ENCODE measurements around the gene QSOX2. TPM values are rescaled to one million over a fixed set of nuclear protein-coding genes. Genes with fewer than 3 reads are reported as not detected.

The QSOX2 gene
- total and polyA plus RNA-seq, 10 donors = 12.3 to 20.3 (median 16.9) TPM

- TF ChIP-seq CTCF (IDR thresholded peaks at IDR 0.05 in 8 of 11, conservative IDR thresholded peaks at IDR 0.05 in 3 of 11) (no peak), POLR2A (IDR thresholded peaks at IDR 0.05) (no peak), POLR2AphosphoS5 (IDR thresholded peaks at IDR 0.05) (no peak)
- DNase-seq = no peak
- 75 to 95% (median 78%) methylated on average over 10 to 12 of the region's 12 CpGs for WGBS, 5 donors
- intact Hi-C loops (cut with DNase I; ENCODE audit: low total_unique reads) = no loop called here
- H3K27me3 ChIP-seq (replicated peaks in 1 of 7) = peaks cover 0 to 36% (median 0%) of the 10 kb centered on the region in 7 donors
- H3K4me1 ChIP-seq = peaks cover 0 to 8% (median 0%) of the 10 kb centered on the region in 6 donors
- no peak overlapping the region for H3K4me3 ChIP-seq
- no peaks in the 10 kb centered on the region for H3K36me3 ChIP-seq
- H3K9me3 ChIP-seq = peaks cover 0 to 9% (median 7%) of the 10 kb centered on the region in 8 donors
- H3K27ac ChIP-seq = no peak overlapping the region
Observed at GRCh38 chr9:136160381-136160841, 85.2 kb downstream of the QSOX2 start.

GRCh38 chr9:136159851-136160250 lies 85.8 kb downstream of the QSOX2 start:
- intact Hi-C loops (cut with DNase I; ENCODE audit: low total_unique reads) = no loop called here
- Histone ChIP-seq H3K9me3 (peaks cover 0 to 9% (median 7%) of the 10 kb centered on the region in 8 donors), H3K4me1 (peaks cover 0 to 8% (median 0%) of the 10 kb centered on the region in 6 donors), H3K4me3 (no peak overlapping the region), H3K36me3 (no peaks in the 10 kb centered on the region), H3K27me3 (replicated peaks in 1 of 7) (peaks cover 0 to 41% (median 0%) of the 10 kb centered on the region in 7 donors), H3K27ac (no peak overlapping the region)
- DNase-seq = no peak
- TF ChIP-seq CTCF (IDR thresholded peaks at IDR 0.05 in 8 of 11, conservative IDR thresholded peaks at IDR 0.05 in 3 of 11) (no peak), POLR2A (IDR thresholded peaks at IDR 0.05) (no peak), POLR2AphosphoS5 (IDR thresholded peaks at IDR 0.05) (no peak)
- 83 to 94% (median 92%) methylated on average over 6 to 16 of the region's 16 CpGs for WGBS, 5 donors

- 33 to 54% (median 47%) methylated on average over 7 to 20 of the region's 20 CpGs for WGBS, 5 donors
- TF ChIP-seq POLR2A (IDR thresholded peaks at IDR 0.05) = no peak
- peak; percentile 4 to 30 (median 29) for TF ChIP-seq POLR2AphosphoS5 (IDR thresholded peaks at IDR 0.05)
- TF ChIP-seq CTCF (IDR thresholded peaks at IDR 0.05 in 8 of 11, conservative IDR thresholded peaks at IDR 0.05 in 3 of 11) = no peak
- intact Hi-C loops (cut with DNase I; ENCODE audit: low total_unique reads) = no loop called here
- no peak for DNase-seq
- no peaks in the 10 kb centered on the region for H3K9me3 ChIP-seq
- no peak overlapping the region for H3K4me3 ChIP-seq
- H3K36me3 ChIP-seq = no peaks in the 10 kb centered on the region
- H3K27ac ChIP-seq = peak overlapping the region in 4 of 8 donors; percentile 25 to 45 (median 34)
- peaks cover 0 to 8% (median 0%) of the 10 kb centered on the region in 6 donors for H3K4me1 ChIP-seq
- peaks cover 0 to 46% (median 0%) of the 10 kb centered on the region in 7 donors for H3K27me3 ChIP-seq (replicated peaks in 1 of 7)
Observed at GRCh38 chr9:136157477-136158265, 87.9 kb downstream of the QSOX2 start.

Other genes with a start within 250 kb of the QSOX2 start
- 10 to 100 TPM; 17.0 to 34.9 (median 26.5) TPM for gene NACC2, start 150.5 kb downstream of the QSOX2 start, total RNA-seq
- gene NACC2, start 150.5 kb downstream of the QSOX2 start, polyA plus RNA-seq = 1 to 10 TPM; 2.1 to 7.9 (median 2.4) TPM
- gene TMEM250, start 126.9 kb downstream of the QSOX2 start, total RNA-seq = 10 to 100 TPM; 23.3 to 31.3 (median 25.8) TPM
- 10 to 100 TPM; 10.7 to 28.9 (median 14.8) TPM for gene TMEM250, start 126.9 kb downstream of the QSOX2 start, polyA plus RNA-seq
- not detected for gene LHX3, start 40.7 kb downstream of the QSOX2 start, total RNA-seq
- not detected for gene LHX3, start 40.7 kb downstream of the QSOX2 start, polyA plus RNA-seq
- gene CCDC187, start 58.3 kb upstream of the QSOX2 start, total RNA-seq = under 1 TPM in 5 of 7 donors, not detected in 2; 0.03 to 0.15 (median 0.10) TPM
- gene CCDC187, start 58.3 kb upstream of the QSOX2 start, polyA plus RNA-seq = under 1 TPM; 0.10 to 0.20 (median 0.13) TPM
- 10 to 100 TPM in 5 of 7 donors, 1 to 10 TPM in 2; 9.5 to 27.9 (median 14.3) TPM for gene GPSM1, start 81.7 kb upstream of the QSOX2 start, total RNA-seq
- gene GPSM1, start 81.7 kb upstream of the QSOX2 start, polyA plus RNA-seq = 10 to 100 TPM in 1 of 3 donors, 1 to 10 TPM in 2; 4.5 to 20.5 (median 9.3) TPM
- 10 to 100 TPM; 15.8 to 29.8 (median 22.7) TPM for gene DNLZ, start 117.9 kb upstream of the QSOX2 start, total RNA-seq
- 10 to 100 TPM; 20.5 to 24.0 (median 22.0) TPM for gene DNLZ, start 117.9 kb upstream of the QSOX2 start, polyA plus RNA-seq
- gene CARD9, start 127.9 kb upstream of the QSOX2 start, total RNA-seq = 10 to 100 TPM; 11.6 to 25.5 (median 19.5) TPM
- 10 to 100 TPM in 2 of 3 donors, 1 to 10 TPM in 1; 5.7 to 17.3 (median 16.1) TPM for gene CARD9, start 127.9 kb upstream of the QSOX2 start, polyA plus RNA-seq
- 10 to 100 TPM in 4 of 7 donors, 1 to 10 TPM in 3; 6.4 to 14.5 (median 10.3) TPM for gene SNAPC4, start 154.4 kb upstream of the QSOX2 start, total RNA-seq
- gene SNAPC4, start 154.4 kb upstream of the QSOX2 start, polyA plus RNA-seq = 10 to 100 TPM in 1 of 3 donors, 1 to 10 TPM in 2; 4.6 to 13.6 (median 9.4) TPM
- gene ENTR1, start 164.8 kb upstream of the QSOX2 start, total RNA-seq = 10 to 100 TPM; 38.5 to 67.4 (median 58.7) TPM
- 10 to 100 TPM; 45.6 to 78.5 (median 70.1) TPM for gene ENTR1, start 164.8 kb upstream of the QSOX2 start, polyA plus RNA-seq
- 10 to 100 TPM; 36.8 to 55.1 (median 46.0) TPM for gene PMPCA, start 164.8 kb upstream of the QSOX2 start, total RNA-seq
- gene PMPCA, start 164.8 kb upstream of the QSOX2 start, polyA plus RNA-seq = 10 to 100 TPM; 38.6 to 56.2 (median 48.1) TPM
- gene INPP5E, start 194.0 kb upstream of the QSOX2 start, total RNA-seq = 10 to 100 TPM; 13.1 to 25.3 (median 18.7) TPM
- gene INPP5E, start 194.0 kb upstream of the QSOX2 start, polyA plus RNA-seq = 10 to 100 TPM in 2 of 3 donors, 1 to 10 TPM in 1; 7.8 to 20.3 (median 15.7) TPM
- 10 to 100 TPM; 74.6 to 92.1 (median 87.8) TPM for gene SEC16A, start 237.2 kb upstream of the QSOX2 start, total RNA-seq
- 10 to 100 TPM; 35.0 to 58.9 (median 52.6) TPM for gene SEC16A, start 237.2 kb upstream of the QSOX2 start, polyA plus RNA-seq